Right renal pelvis (tissue), 4 donors: ENCODE data around the gene WDCP. TPM values are rescaled to one million over a fixed set of nuclear protein-coding genes. Genes with fewer than 3 reads are reported as not detected.
"Not testable (repeated sequence)": the region's sequence is repeated elsewhere in the genome, so short reads cannot be mapped to it uniquely, and the experiment has no call there.

Experiments
- DNase-seq, 4 donors: peaks; one replicate each; pipeline ENCODE4 v3.0.0-alpha.2; 2013; ENCODE audit warnings: low read depth in 4 of 4, low spot score in 3 of 4, missing footprints in 1 of 4
- polyA plus RNA-seq, 4 donors: library from polyadenylated mRNA; unstranded; fragments of 120-200 nt; gene quantifications; one replicate each; pipeline ENCODE4 v1.2.1, GENCODE V29; 2013; ENCODE audit not compliant: insufficient read length in 4 of 4

Gene WDCP
- polyA plus RNA-seq, 4 donors: 14.2 to 18.4 (median 17.0) TPM

- DNase-seq: no peak
Measured at GRCh38 chr2:24024996-24025663, 22.1 kb downstream of the WDCP start.

- DNase-seq: no peak
Measured at GRCh38 chr2:24024018-24024417, 23.2 kb downstream of the WDCP start.

- DNase-seq: no peak
Measured at GRCh38 chr2:24022975-24023575, 24.1 kb downstream of the WDCP start.

GRCh38 chr2:24022324-24022974, 24.7 kb downstream of the WDCP start:
- no peak for DNase-seq

GRCh38 chr2:24021122-24021998, 25.8 kb downstream of the WDCP start:
- DNase-seq: no peak

- DNase-seq: no peak
Measured at GRCh38 chr2:24020244-24020643, 26.9 kb downstream of the WDCP start.

GRCh38 chr2:24019729-24020128, 27.5 kb downstream of the WDCP start:
- no peak for DNase-seq

- no peak for DNase-seq
Measured at GRCh38 chr2:24018241-24018640, 28.9 kb downstream of the WDCP start.

- DNase-seq: no peak
Measured at GRCh38 chr2:24017711-24018110, 29.5 kb downstream of the WDCP start.

GRCh38 chr2:24016853-24017703, 30.1 kb downstream of the WDCP start:
- no peak for DNase-seq

- DNase-seq: no peak
Measured at GRCh38 chr2:24016376-24016761, 30.8 kb downstream of the WDCP start.

- DNase-seq: no peak
Measured at GRCh38 chr2:24015562-24016375, 31.4 kb downstream of the WDCP start.

GRCh38 chr2:24014902-24015301, 32.3 kb downstream of the WDCP start:
- not testable (repeated sequence) for DNase-seq

- no peak for DNase-seq
Measured at GRCh38 chr2:24012521-24013188, 34.5 kb downstream of the WDCP start.

GRCh38 chr2:24011250-24012104, 35.7 kb downstream of the WDCP start:
- no peak for DNase-seq

- DNase-seq: no peak
Measured at GRCh38 chr2:24010477-24011249, 36.5 kb downstream of the WDCP start.
